Measurements from ENCODE around the gene HLCS. TPM values are rescaled to one million over a fixed set of nuclear protein-coding genes. Genes with fewer than 3 reads are reported as not detected.

HLCS gene
- total RNA-seq, 1 donor from 2014 or later, result 10.7 TPM

DNA sequence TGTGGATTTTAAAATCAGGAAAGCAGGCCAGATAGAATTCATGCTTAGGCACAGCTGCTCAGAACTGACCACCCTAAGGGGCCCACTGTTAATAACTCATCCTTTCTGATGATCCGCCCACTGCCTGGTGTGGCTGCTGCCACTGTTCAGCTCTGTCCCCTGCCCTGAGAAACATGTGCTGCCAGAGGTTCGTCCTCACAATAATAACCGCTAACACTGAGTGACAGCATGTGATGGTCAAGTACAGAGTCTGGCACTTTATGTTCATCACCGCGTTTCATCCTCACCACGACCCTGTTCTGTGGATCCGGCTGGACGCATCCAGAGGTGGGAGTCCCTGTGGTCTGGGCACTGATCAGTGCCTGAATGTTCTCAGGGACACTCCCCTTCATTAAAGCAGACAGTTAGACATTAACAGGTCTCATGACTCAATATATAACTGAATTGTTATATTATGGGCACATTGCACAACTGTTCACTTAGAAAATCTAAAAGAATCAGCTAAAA lies 159.0 kb downstream of the HLCS start:
- intact Hi-C loops (cut with DNase I), result no loop called here
- Histone ChIP-seq H3K27me3 (no peaks in the 10 kb centered on the region), H3K4me3 (no peak overlapping the region)

DNA sequence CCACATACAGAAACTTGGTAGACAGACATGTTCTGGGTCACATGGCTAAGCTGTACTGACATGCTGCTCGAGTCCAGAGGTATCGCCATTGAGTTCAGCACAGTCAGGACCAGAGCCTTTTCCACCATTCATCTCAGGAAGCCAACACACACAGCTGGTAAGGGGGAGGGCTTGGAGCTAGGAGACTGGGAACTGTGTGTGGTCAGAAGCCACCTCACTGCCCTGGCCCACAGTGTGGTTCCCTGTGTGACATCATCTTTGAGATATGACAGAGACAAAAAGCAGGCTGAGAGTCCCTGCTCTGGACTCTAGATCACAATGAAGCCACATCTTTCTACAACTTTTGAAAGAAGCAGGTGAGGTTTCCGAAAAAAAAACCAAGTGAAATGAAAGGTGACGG lies 160.4 kb downstream of the HLCS start:
- Histone ChIP-seq H3K4me3 (no peak overlapping the region), H3K27ac (no peak overlapping the region), H3K27me3 (no peaks in the 10 kb centered on the region), H3K36me3 (no peaks in the 10 kb centered on the region), H3K4me1 (no peaks in the 10 kb centered on the region), H3K9me3 (no peaks in the 10 kb centered on the region)
- no peak for DNase-seq (ENCODE audit: low spot score in 2 of 2)
- TF ChIP-seq, protein P1, sequence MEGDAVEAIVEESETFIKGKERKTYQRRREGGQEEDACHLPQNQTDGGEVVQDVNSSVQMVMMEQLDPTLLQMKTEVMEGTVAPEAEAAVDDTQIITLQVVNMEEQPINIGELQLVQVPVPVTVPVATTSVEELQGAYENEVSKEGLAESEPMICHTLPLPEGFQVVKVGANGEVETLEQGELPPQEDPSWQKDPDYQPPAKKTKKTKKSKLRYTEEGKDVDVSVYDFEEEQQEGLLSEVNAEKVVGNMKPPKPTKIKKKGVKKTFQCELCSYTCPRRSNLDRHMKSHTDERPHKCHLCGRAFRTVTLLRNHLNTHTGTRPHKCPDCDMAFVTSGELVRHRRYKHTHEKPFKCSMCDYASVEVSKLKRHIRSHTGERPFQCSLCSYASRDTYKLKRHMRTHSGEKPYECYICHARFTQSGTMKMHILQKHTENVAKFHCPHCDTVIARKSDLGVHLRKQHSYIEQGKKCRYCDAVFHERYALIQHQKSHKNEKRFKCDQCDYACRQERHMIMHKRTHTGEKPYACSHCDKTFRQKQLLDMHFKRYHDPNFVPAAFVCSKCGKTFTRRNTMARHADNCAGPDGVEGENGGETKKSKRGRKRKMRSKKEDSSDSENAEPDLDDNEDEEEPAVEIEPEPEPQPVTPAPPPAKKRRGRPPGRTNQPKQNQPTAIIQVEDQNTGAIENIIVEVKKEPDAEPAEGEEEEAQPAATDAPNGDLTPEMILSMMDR (IDR thresholded peaks at IDR 0.05), result no peak
- intact Hi-C loops (cut with DNase I), result no loop called here

More for the DNA sequence above, 159.0 kb downstream of the HLCS start:
- Histone ChIP-seq H3K4me1 (no peaks in the 10 kb centered on the region), H3K9me3 (no peaks in the 10 kb centered on the region), H3K27ac (no peak overlapping the region), H3K36me3 (no peaks in the 10 kb centered on the region)
- no peak for DNase-seq (ENCODE audit: low spot score in 2 of 2)
- TF ChIP-seq, protein P1 (IDR thresholded peaks at IDR 0.05), result no peak

DNA sequence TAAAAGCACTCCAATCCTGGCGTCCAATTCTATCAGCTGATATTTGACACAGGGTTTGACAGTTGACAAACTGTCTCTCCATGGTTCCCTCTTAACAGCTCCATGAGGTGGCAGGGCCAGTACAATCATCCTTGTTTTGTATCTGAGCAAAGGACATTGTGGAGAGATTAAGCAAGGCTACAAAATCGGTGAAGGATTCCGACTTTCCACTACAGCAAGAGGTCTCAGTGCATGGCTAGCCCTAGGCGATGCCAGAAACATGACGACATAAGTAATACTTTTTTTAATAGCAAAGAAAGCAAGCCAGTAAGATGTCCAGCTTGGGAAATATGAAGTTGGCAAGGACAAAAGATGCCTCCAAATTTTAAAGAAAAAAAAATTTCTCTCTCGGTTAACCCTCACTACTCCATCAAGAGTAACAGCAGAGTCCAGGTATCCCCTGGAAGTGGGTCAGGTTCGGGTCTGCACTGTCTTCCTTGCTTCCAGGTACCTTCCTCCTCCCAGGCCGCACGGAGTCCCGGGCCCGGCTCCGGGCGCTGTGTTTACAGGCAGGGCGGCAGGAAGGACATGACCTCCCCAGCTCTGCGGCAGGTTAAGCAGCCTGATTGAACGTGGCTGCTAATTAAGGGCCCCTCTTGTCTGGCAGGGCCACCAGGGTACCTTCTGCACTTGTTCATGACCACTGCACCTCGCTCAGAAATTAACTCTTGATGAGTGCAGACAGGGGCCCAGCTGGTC lies 161.4 kb downstream of the HLCS start:
- no peaks in the 10 kb centered on the region for H3K36me3 ChIP-seq
- no peaks in the 10 kb centered on the region for H3K4me1 ChIP-seq
- H3K27ac ChIP-seq, result no peak overlapping the region
- intact Hi-C loops (cut with DNase I), result no loop called here
- no peak overlapping the region for H3K4me3 ChIP-seq
- H3K9me3 ChIP-seq, result no peaks in the 10 kb centered on the region
- TF ChIP-seq, protein P1 (IDR thresholded peaks at IDR 0.05), result no peak
- DNase-seq (ENCODE audit: low spot score in 2 of 2), result no peak
- no peaks in the 10 kb centered on the region for H3K27me3 ChIP-seq

DNA sequence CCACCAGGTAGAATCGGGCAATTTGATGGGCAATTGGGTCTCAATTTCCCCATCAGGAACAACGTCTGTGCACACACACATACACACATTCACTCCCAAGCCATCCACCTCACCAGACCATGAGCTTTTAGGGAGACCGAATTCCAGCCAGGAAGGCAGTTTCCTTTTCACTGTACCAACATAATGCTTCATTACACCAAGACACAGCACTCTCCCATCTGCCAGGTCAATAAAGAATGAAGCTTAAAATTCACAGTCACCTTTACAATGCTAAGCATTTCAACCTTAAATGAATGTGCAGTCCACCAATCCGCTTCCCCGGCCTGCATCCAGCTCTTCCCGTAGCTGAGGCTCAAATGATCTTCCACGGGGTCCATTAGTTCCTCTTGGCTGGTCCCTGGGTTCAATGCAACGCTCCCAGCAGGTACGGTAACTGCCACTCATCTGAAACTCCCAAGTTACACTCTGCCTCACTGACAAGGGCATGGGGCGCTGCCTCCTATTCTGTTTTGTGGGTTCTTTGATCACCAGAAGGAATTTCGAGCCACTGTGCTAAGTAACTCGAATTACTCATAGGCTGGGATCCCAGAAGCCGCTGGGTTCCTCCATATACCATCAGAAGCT lies 162.5 kb downstream of the HLCS start:
- DNase-seq (ENCODE audit: low spot score in 2 of 2), result no peak
- peaks cover 0 to 3% of the 10 kb centered on the region in 2 donors for H3K9me3 ChIP-seq
- TF ChIP-seq, protein P1 (IDR thresholded peaks at IDR 0.05), result no peak
- H3K27ac ChIP-seq, result no peak overlapping the region
- no peak overlapping the region for H3K4me3 ChIP-seq
- H3K27me3 ChIP-seq, result no peaks in the 10 kb centered on the region
- intact Hi-C loops (cut with DNase I), result no loop called here
- H3K36me3 ChIP-seq, result no peaks in the 10 kb centered on the region
- no peaks in the 10 kb centered on the region for H3K4me1 ChIP-seq

DNA sequence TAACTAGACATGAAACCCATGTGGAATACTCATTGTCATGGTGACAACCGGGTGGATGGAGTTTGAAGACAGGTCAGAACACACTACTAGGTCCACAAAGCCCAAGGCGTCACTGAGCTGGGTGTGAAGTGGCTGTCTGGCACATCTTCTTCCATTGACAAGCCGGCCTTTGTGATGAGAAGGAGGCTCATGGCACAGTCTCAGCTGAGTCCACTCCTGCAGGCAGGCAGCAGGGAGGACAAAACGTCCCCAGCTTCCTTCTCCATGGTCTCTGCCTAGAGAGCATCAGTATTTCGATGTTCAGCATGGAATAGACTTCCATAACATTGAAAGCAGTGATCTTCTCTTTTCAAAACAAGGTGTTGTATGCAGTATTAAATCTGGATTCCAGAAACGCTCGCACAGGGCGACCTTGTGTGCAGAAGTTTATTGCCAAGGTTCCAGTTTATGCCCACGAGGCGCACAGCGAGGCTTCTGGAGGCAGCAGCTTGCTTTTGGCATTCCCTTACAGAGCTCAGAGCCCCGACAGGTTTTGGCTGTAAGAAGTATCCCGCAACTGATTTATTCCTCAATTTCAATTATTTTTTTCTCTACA lies 163.3 kb downstream of the HLCS start:
- intact Hi-C loops (cut with DNase I), result no loop called here
- Histone ChIP-seq H3K4me3 (no peak overlapping the region), H3K27me3 (no peaks in the 10 kb centered on the region), H3K27ac (no peak overlapping the region), H3K4me1 (no peaks in the 10 kb centered on the region), H3K9me3 (peaks cover 0 to 10% of the 10 kb centered on the region in 2 donors), H3K36me3 (no peaks in the 10 kb centered on the region)
- TF ChIP-seq, protein P1 (IDR thresholded peaks at IDR 0.05), result no peak
- DNase-seq (ENCODE audit: low spot score in 2 of 2), result no peak

Data from ascending aorta (tissue), 2 donors.